Adrenal gland (tissue), 12 donors: ENCODE results near the gene RPL5. TPM values are rescaled to one million over a fixed set of nuclear protein-coding genes. Genes with fewer than 3 reads are reported as not detected.

ENCODE experiments used
- DNase-seq, 7 donors: peaks; one replicate each; pipeline ENCODE4 v3.0.0-alpha.2; 2019 to 2020
- H3K27ac ChIP-seq, 5 donors: fragments of 200-600 bp; sonication (generic) in 4 of 5; 1 replicate in 3 of 5; 2 replicates in 2 of 5; pipeline versions ENCODE4 v1.5.1 to v1.8.0; 2016 to 2020; ENCODE audit warnings: mild to moderate bottlenecking in 1 of 5
- H3K27me3 ChIP-seq: fragments of 200-600 bp; 2 replicates; pipeline ENCODE4 v1.8.0; 2021
- H3K36me3 ChIP-seq, 2 donors: fragments of 200-600 bp; replicated peaks in 1 of 2; 1 replicate in 1 of 2; 2 replicates in 1 of 2; pipeline versions ENCODE4 v1.5.1 to v1.8.0; 2018 to 2022
- H3K4me1 ChIP-seq, 2 donors: fragments of 200-600 bp; replicated peaks in 1 of 2; 1 replicate in 1 of 2; 2 replicates in 1 of 2; pipeline versions ENCODE4 v1.5.1 to v1.8.0; 2018 to 2021
- H3K4me3 ChIP-seq, 4 donors: fragments of 200-600 bp; sonication (generic) in 3 of 4; one replicate each; pipeline ENCODE4 v1.5.1; 2016 to 2018
- H3K9me3 ChIP-seq, 3 donors: fragments of 200-600 bp; sonication (generic) in 1 of 3; replicated peaks in 1 of 3; 1 replicate in 2 of 3; 2 replicates in 1 of 3; pipeline versions ENCODE4 v1.5.1 to v1.8.0; 2016 to 2021
- POLR2A ChIP-seq, 2 donors: fragments of 450-650 bp; IDR thresholded peaks; one replicate each; pipeline ENCODE4 v1.6.1; 2017; ENCODE audit warnings: antibody characterized with exemption in 2 of 2, mild to moderate bottlenecking in 2 of 2, moderate library complexity in 1 of 2
- WGBS, 4 donors: extraction: QIAGEN DNeasy Blood & Tissue Kit in 2 of 4; methylation state at CpG; one replicate each; pipeline versions ENCODE4 v1.1.5 to v1.1.7; 2013 to 2017; 5-methylcytosine and 5-hydroxymethylcytosine counted together
- intact Hi-C, 2 donors: fragments of 100-400 bp; cut with DNase I; formaldehyde crosslinking; loops; one replicate each; pipeline versions ENCODE4 v1.14.1 to v1.15.0; 2022 to 2023
- polyA plus RNA-seq, 3 donors: library from polyadenylated mRNA; stranded (reverse); fragments of 200-250 nt in 2 of 3; fragments of 350-450 nt in 1 of 3; fragmentation: Illumina TruSeq in 1 of 3; extraction: RNeasy Lipid Tissue Mini Kit (QIAGEN cat#74804) in 1 of 3; gene quantifications; one replicate each; pipeline ENCODE4 v1.2.3, GENCODE V29; 2013 to 2014
- total RNA-seq, 9 donors: library from RNA; depleted of rRNA in 4 of 9; stranded (reverse); fragments of >200 nt in 4 of 9; fragments of 120-200 nt in 1 of 9; fragmentation: NEBNext Ultra II Directional in 1 of 9; extraction: Animal tissue kit (Norgen Biotek cat#: 25700) in 1 of 9; gene quantifications; one replicate each; pipeline versions ENCODE4 v1.1.0 to v1.2.4, GENCODE V29; 2013 to 2023
- TF ChIP-seq, protein P1 (sequence below), 6 experiments: fragments of 450-650 bp in 4 of 6; fragments of 200-600 bp in 2 of 6; sonication (generic) in 1 of 6; IDR thresholded peaks; 1 replicate in 5 of 6; 2 replicates in 1 of 6; pipeline versions ENCODE4 v1.5.1 to v1.8.0; 2016 to 2021; ENCODE audit warnings: antibody characterized with exemption in 6 of 6, mild to moderate bottlenecking in 2 of 6, moderate library complexity in 1 of 6
- donor health status: healthy with polysubstance abuse.
- donor health status: Bipolar disorder and iron deficiency.
- donor health status: DM: yes; HTN: yes; CAD: no.
- donor health status: DM: no; HTN: no; CAD: no.
- donor health status: DM: no; HTN: no; CAD: no.
- donor health status: DM: yes; HTN: yes; CAD: no.

Gene RPL5
- total and polyA plus RNA-seq, 12 donors: 659 to 5,145 (median 1,306) TPM

- 62 to 72% (median 67%) methylated on average over 4 of the region's 4 CpGs for WGBS, 4 donors
- intact Hi-C loops: no loop called here
These were observed 45.4 kb downstream of the RPL5 start for GRCh38 chr1:92877081-92877711.

GRCh38 chr1:92877792-92878191, 46.0 kb downstream of the RPL5 start:
- Histone ChIP-seq H3K9me3 (no peaks in the 10 kb centered on the region), H3K36me3 (no peaks in the 10 kb centered on the region), H3K4me3 (no peak overlapping the region), H3K4me1 (no peaks in the 10 kb centered on the region), H3K27ac (no peak overlapping the region), H3K27me3 (no peaks in the 10 kb centered on the region)
- no peak for DNase-seq
- WGBS, 4 donors: 63 to 77% (median 71%) methylated on average over 4 of the region's 4 CpGs
- intact Hi-C loops: no loop called here
- TF ChIP-seq, protein P1, sequence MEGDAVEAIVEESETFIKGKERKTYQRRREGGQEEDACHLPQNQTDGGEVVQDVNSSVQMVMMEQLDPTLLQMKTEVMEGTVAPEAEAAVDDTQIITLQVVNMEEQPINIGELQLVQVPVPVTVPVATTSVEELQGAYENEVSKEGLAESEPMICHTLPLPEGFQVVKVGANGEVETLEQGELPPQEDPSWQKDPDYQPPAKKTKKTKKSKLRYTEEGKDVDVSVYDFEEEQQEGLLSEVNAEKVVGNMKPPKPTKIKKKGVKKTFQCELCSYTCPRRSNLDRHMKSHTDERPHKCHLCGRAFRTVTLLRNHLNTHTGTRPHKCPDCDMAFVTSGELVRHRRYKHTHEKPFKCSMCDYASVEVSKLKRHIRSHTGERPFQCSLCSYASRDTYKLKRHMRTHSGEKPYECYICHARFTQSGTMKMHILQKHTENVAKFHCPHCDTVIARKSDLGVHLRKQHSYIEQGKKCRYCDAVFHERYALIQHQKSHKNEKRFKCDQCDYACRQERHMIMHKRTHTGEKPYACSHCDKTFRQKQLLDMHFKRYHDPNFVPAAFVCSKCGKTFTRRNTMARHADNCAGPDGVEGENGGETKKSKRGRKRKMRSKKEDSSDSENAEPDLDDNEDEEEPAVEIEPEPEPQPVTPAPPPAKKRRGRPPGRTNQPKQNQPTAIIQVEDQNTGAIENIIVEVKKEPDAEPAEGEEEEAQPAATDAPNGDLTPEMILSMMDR (IDR thresholded peaks at IDR 0.05): no peak
- TF ChIP-seq POLR2A (IDR thresholded peaks at IDR 0.05): no peak

More at GRCh38 chr1:92877081-92877711, 45.4 kb downstream of the RPL5 start:
- Histone ChIP-seq H3K27ac (no peak overlapping the region), H3K36me3 (no peaks in the 10 kb centered on the region), H3K4me1 (no peaks in the 10 kb centered on the region), H3K9me3 (no peaks in the 10 kb centered on the region), H3K27me3 (no peaks in the 10 kb centered on the region), H3K4me3 (no peak overlapping the region)
- no peak for DNase-seq
- TF ChIP-seq POLR2A (IDR thresholded peaks at IDR 0.05): no peak
- TF ChIP-seq, protein P1 (IDR thresholded peaks at IDR 0.05): no peak

DNA sequence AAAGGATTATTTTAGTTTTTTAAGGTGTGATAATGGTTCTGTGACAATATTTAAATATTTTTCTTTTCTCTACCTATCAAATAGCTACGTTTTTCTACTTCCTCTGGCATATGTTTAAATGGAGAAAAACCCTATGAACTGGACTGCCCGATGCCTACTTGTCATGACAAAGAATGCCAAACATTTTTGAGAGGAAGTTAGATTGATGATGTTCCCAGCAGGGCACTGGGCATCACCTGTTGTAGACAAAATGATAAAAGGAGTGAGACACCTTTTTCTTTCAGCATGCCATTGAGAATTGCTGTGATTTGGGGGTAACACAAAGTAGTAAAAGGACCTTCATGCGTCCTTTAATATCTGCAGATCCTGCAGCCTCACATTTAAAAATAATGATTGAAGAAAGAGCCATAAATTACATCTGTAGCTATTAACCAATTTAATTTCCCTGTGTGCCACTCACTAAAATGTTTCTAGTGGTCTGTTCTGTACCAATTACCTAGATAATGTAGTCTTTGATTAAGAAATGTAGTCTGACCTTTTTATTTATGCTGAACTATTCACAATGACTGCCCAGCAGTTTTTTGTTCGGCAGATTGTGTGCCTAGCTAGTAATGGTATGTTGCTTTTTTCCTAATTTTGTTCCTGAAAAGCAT, 47.6 kb downstream of the RPL5 start:
- Histone ChIP-seq H3K27ac (no peak overlapping the region), H3K9me3 (no peaks in the 10 kb centered on the region), H3K4me3 (no peak overlapping the region), H3K27me3 (no peaks in the 10 kb centered on the region), H3K4me1 (no peaks in the 10 kb centered on the region), H3K36me3 (no peaks in the 10 kb centered on the region)
- intact Hi-C loops: no loop called here
- no peak for DNase-seq
- no peak for TF ChIP-seq POLR2A (IDR thresholded peaks at IDR 0.05)
- TF ChIP-seq, protein P1 (IDR thresholded peaks at IDR 0.05): no peak
- WGBS, 4 donors: 68 to 79% (median 76%) methylated on average over 4 of the region's 4 CpGs

- Histone ChIP-seq H3K36me3 (no peaks in the 10 kb centered on the region), H3K4me1 (no peaks in the 10 kb centered on the region), H3K9me3 (no peaks in the 10 kb centered on the region), H3K27ac (no peak overlapping the region), H3K4me3 (no peak overlapping the region), H3K27me3 (no peaks in the 10 kb centered on the region)
- WGBS, 4 donors: 75 to 92% (median 88%) methylated on average over 3 of the region's 3 CpGs
- TF ChIP-seq, protein P1 (IDR thresholded peaks at IDR 0.05): no peak
- TF ChIP-seq POLR2A (IDR thresholded peaks at IDR 0.05): no peak
- intact Hi-C loops: no loop called here
- no peak for DNase-seq
These were observed 49.6 kb downstream of the RPL5 start for GRCh38 chr1:92881391-92881790.
